NCI-H82 treated with DMSO at 0.1 percent for 48 hours (cell line): ENCODE results near the gene GNRH2.
A peak's percentile ranks its signal among the peaks of the same experiment; 100 is the strongest.
"Not testable (repeated sequence)": the region's sequence is repeated elsewhere in the genome, so short reads cannot be mapped to it uniquely, and the experiment has no call there.

Experiments used
- DNase-seq: peaks from one replicate; lab custom pipeline; 2025; ENCODE audit not compliant: unreplicated experiment; lab: John Stamatoyannopoulos, UW

The GNRH2 gene

GRCh38 chr20:3041854-3042409 is 1.5 kb upstream of the GNRH2 start:
- DNase-seq, result no peak

- DNase-seq, result no peak
Measured at GRCh38 chr20:3042625-3043024, 797 bp upstream of the GNRH2 start.

GRCh38 chr20:3044336-3044965 is 1.0 kb downstream of the GNRH2 start:
- no peak for DNase-seq

- DNase-seq, result peak; percentile 79
Measured at GRCh38 chr20:3045042-3045815, 1.8 kb downstream of the GNRH2 start.

GRCh38 chr20:3045816-3046676 is 2.6 kb downstream of the GNRH2 start, which contains the start of gene MRPS26:
MRPS26 (plus strand) TSS chr20:3046052; CDS start chr20:3046069, 17 bp downstream.
- DNase-seq, result peak; percentile 79

GRCh38 chr20:3046677-3047462 is 3.4 kb downstream of the GNRH2 start:
- DNase-seq, result no peak

- no peak for DNase-seq
Measured at GRCh38 chr20:3047486-3048419, 4.3 kb downstream of the GNRH2 start.

- no peak for DNase-seq
Measured at GRCh38 chr20:3051385-3052019, 8.1 kb downstream of the GNRH2 start.

GRCh38 chr20:3059489-3059888 is 16.1 kb downstream of the GNRH2 start:
- DNase-seq, result no peak

- DNase-seq, result not testable (repeated sequence)
Measured at GRCh38 chr20:3064119-3064518, 20.7 kb downstream of the GNRH2 start.

- no peak for DNase-seq
Measured at GRCh38 chr20:3067139-3068014, 24.0 kb downstream of the GNRH2 start.

GRCh38 chr20:3068075-3068474 is 24.7 kb downstream of the GNRH2 start:
- no peak for DNase-seq

- no peak for DNase-seq
Measured at GRCh38 chr20:3068986-3069900, 25.8 kb downstream of the GNRH2 start.

- DNase-seq, result no peak
Measured at GRCh38 chr20:3070725-3071124, 27.3 kb downstream of the GNRH2 start.

- DNase-seq, result no peak
Measured at GRCh38 chr20:3071266-3071609, 27.8 kb downstream of the GNRH2 start.

- DNase-seq, result no peak
Measured at GRCh38 chr20:3071610-3072529, 28.4 kb downstream of the GNRH2 start, which contains the start of gene OXT. OXT (plus strand) TSS chr20:3071620; CDS start chr20:3071656, 36 bp downstream.
